Liver (tissue), 9 donors: Measurements from ENCODE around the gene ARHGAP19. TPM values are rescaled to one million over a fixed set of nuclear protein-coding genes. Genes with fewer than 3 reads are reported as not detected.

Experiments
- DNase-seq: peaks from one replicate; pipeline ENCODE4 v3.0.0-alpha.2; 2017; ENCODE audit warnings: low spot score
- H3K27ac ChIP-seq, 2 donors: one replicate each; pipeline ENCODE4 v1.7.0; 2013; ENCODE audit warnings: inconsistent platforms in 2 of 2, low read length in 2 of 2, control low read depth in 1 of 2, low read depth in 1 of 2, mild to moderate bottlenecking in 1 of 2
- H3K27me3 ChIP-seq, 4 donors: one replicate each; pipeline versions ENCODE4 v1.6.1 to v1.7.0; 2013; ENCODE audit warnings: low read length in 3 of 4, inconsistent platforms in 1 of 4, mild to moderate bottlenecking in 1 of 4, moderate library complexity in 1 of 4; ENCODE audit not compliant: control insufficient read depth in 4 of 4, insufficient read depth in 4 of 4
- H3K36me3 ChIP-seq, 4 donors: one replicate each; pipeline versions ENCODE4 v1.6.1 to v1.7.0; 2013; ENCODE audit warnings: low read length in 3 of 4, mild to moderate bottlenecking in 3 of 4, low read depth in 1 of 4, moderate library complexity in 1 of 4; ENCODE audit not compliant: control insufficient read depth in 4 of 4, insufficient read depth in 3 of 4
- H3K4me1 ChIP-seq, 4 donors: one replicate each; pipeline versions ENCODE4 v1.6.1 to v1.7.0; 2013; ENCODE audit warnings: low read length in 3 of 4, mild to moderate bottlenecking in 3 of 4, moderate library complexity in 1 of 4; ENCODE audit not compliant: control insufficient read depth in 4 of 4, insufficient read depth in 4 of 4
- H3K4me3 ChIP-seq, 3 donors: one replicate each; pipeline versions ENCODE4 v1.6.1 to v1.7.0; 2013; ENCODE audit warnings: low read length in 3 of 3, control low read depth in 1 of 3, low read depth in 1 of 3, mild to moderate bottlenecking in 1 of 3
- H3K9ac ChIP-seq, 2 donors: one replicate each; pipeline ENCODE4 v1.7.0; 2013; ENCODE audit warnings: low read length in 2 of 2, mild to moderate bottlenecking in 2 of 2, moderate library complexity in 2 of 2, control low read depth in 1 of 2, low read depth in 1 of 2
- H3K9me3 ChIP-seq, 4 donors: one replicate each; pipeline versions ENCODE4 v1.6.1 to v1.7.0; 2013; ENCODE audit warnings: low read length in 3 of 4; ENCODE audit not compliant: control insufficient read depth in 4 of 4
- FOXA1 ChIP-seq: IDR thresholded peaks from 2 replicates; pipeline ENCODE4 v1.6.1; 2016; ENCODE audit warnings: antibody characterized with exemption
- FOXA2 ChIP-seq: IDR thresholded peaks from 2 replicates; pipeline ENCODE4 v1.6.1; 2016; ENCODE audit warnings: antibody characterized with exemption
- GABPA ChIP-seq, 2 donors: IDR thresholded peaks in 1 of 2; conservative IDR thresholded peaks in 1 of 2; 2 replicates each; pipeline ENCODE4 v1.6.1; 2016; ENCODE audit warnings: antibody characterized with exemption in 2 of 2, mild to moderate bottlenecking in 1 of 2, moderate library complexity in 1 of 2
- HNF4A ChIP-seq, 2 donors: conservative IDR thresholded peaks; 2 replicates each; pipeline ENCODE4 v1.6.1; 2016; ENCODE audit warnings: antibody characterized with exemption in 2 of 2, mild to moderate bottlenecking in 2 of 2
- HNF4G ChIP-seq: IDR thresholded peaks from 2 replicates; pipeline ENCODE4 v1.6.1; 2016; ENCODE audit warnings: antibody characterized with exemption
- JUND ChIP-seq, 2 donors: IDR thresholded peaks; 2 replicates each; pipeline ENCODE4 v1.6.1; 2016; ENCODE audit warnings: antibody characterized with exemption in 2 of 2
- RAD21 ChIP-seq, 2 donors: IDR thresholded peaks; 2 replicates each; pipeline ENCODE4 v1.6.1; 2016; ENCODE audit warnings: antibody characterized with exemption in 2 of 2, mild to moderate bottlenecking in 2 of 2
- REST ChIP-seq: IDR thresholded peaks from 2 replicates; pipeline ENCODE4 v1.6.1; 2016; ENCODE audit warnings: antibody characterized with exemption, mild to moderate bottlenecking
- RXRA ChIP-seq, 2 donors: IDR thresholded peaks; 2 replicates each; pipeline ENCODE4 v1.6.1; 2017 to 2018; ENCODE audit warnings: antibody characterized with exemption in 2 of 2, mild to moderate bottlenecking in 1 of 2
- SP1 ChIP-seq: IDR thresholded peaks from 2 replicates; pipeline ENCODE4 v1.6.1; 2018; ENCODE audit warnings: antibody characterized with exemption, mild to moderate bottlenecking
- YY1 ChIP-seq: IDR thresholded peaks from 2 replicates; pipeline ENCODE4 v1.6.1; 2016; ENCODE audit warnings: antibody characterized with exemption, mild to moderate bottlenecking
- ZBTB33 ChIP-seq: IDR thresholded peaks from 2 replicates; pipeline ENCODE4 v1.6.1; 2016; ENCODE audit warnings: antibody characterized with exemption
- WGBS: extraction: QIAGEN DNeasy Blood & Tissue Kit; methylation state at CpG from one replicate; pipeline ENCODE4 v1.1.7; 2013; 5-methylcytosine and 5-hydroxymethylcytosine counted together
- polyA plus RNA-seq, 2 donors: library from polyadenylated mRNA; stranded (reverse) in 1 of 2; unstranded in 1 of 2; fragments of 200-250 nt in 1 of 2; fragments of >200 nt in 1 of 2; fragmentation: Nextera tagmentation in 1 of 2; extraction: Ambion mirVana in 1 of 2; gene quantifications; one replicate each; pipeline versions ENCODE4 v1.2.1 to v1.2.3, GENCODE V29; 2013 to 2015
- total RNA-seq, 2 donors: library from RNA; depleted of rRNA; stranded (reverse); fragments of >200 nt; gene quantifications; one replicate each; pipeline ENCODE4 v1.2.3, GENCODE V29; 2014
- TF ChIP-seq, protein P1 (sequence below): IDR thresholded peaks from 2 replicates; pipeline ENCODE4 v1.6.1; 2016; ENCODE audit warnings: antibody characterized with exemption
- TF ChIP-seq, protein P2 (sequence below): IDR thresholded peaks from 2 replicates; pipeline ENCODE4 v1.6.1; 2016; ENCODE audit warnings: antibody characterized with exemption
- TF ChIP-seq, protein P3 (sequence below): fragments of 150-350 bp; IDR thresholded peaks from 2 replicates; pipeline ENCODE4 v1.5.1; 2017; ENCODE audit warnings: improper control_type of control experiment, low read depth, low read length; ENCODE audit not compliant: missing input control
- donor health status: healthy.
- donor health status: healthy.
- donor health status: healthy.
- donor health status: healthy.
- donor health status: healthy.

Gene ARHGAP19
- total and polyA plus RNA-seq, 4 donors, result 1.6 to 23.4 (median 3.6) TPM

- H3K4me3 ChIP-seq, result no peak overlapping the region
- no peak overlapping the region for H3K27ac ChIP-seq
- WGBS, result 81% methylated on average over 2 of the region's 2 CpGs
- peaks cover 3 to 6% (median 5%) of the 10 kb centered on the region in 4 donors for H3K27me3 ChIP-seq
- H3K4me1 ChIP-seq, result peaks cover 3 to 4% (median 4%) of the 10 kb centered on the region in 4 donors
- H3K9me3 ChIP-seq, result no peaks in the 10 kb centered on the region
- no peak for DNase-seq
- no peak for TF ChIP-seq FOXA1
- no peak for TF ChIP-seq GABPA (IDR thresholded peaks at IDR 0.05 in 1 of 2, conservative IDR thresholded peaks at IDR 0.05 in 1 of 2)
- no peak for TF ChIP-seq HNF4G
- no peak for TF ChIP-seq FOXA2
- no peak for TF ChIP-seq HNF4A (conservative IDR thresholded peaks at IDR 0.05)
- TF ChIP-seq RXRA (IDR thresholded peaks at IDR 0.05), result no peak
- TF ChIP-seq RAD21 (IDR thresholded peaks at IDR 0.05), result no peak
- no peak for TF ChIP-seq SP1
- no peak for TF ChIP-seq YY1
- H3K9ac ChIP-seq, result no peak overlapping the region
- H3K36me3 ChIP-seq, result no peaks in the 10 kb centered on the region
Measured at GRCh38 chr10:97190450-97190849, 102.0 kb downstream of the ARHGAP19 start.

GRCh38 chr10:97188261-97188711 is 104.2 kb downstream of the ARHGAP19 start:
- no peaks in the 10 kb centered on the region for H3K36me3 ChIP-seq
- no peak for DNase-seq
- TF ChIP-seq HNF4G (no peak), REST (no peak), FOXA1 (no peak), RXRA (IDR thresholded peaks at IDR 0.05) (no peak), JUND (IDR thresholded peaks at IDR 0.05) (no peak), HNF4A (conservative IDR thresholded peaks at IDR 0.05) (no peak), GABPA (IDR thresholded peaks at IDR 0.05 in 1 of 2, conservative IDR thresholded peaks at IDR 0.05 in 1 of 2) (no peak), YY1 (no peak)
- TF ChIP-seq, protein P1, sequence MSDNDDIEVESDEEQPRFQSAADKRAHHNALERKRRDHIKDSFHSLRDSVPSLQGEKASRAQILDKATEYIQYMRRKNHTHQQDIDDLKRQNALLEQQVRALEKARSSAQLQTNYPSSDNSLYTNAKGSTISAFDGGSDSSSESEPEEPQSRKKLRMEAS, result no peak
- TF ChIP-seq, protein P2, sequence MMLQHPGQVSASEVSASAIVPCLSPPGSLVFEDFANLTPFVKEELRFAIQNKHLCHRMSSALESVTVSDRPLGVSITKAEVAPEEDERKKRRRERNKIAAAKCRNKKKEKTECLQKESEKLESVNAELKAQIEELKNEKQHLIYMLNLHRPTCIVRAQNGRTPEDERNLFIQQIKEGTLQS, result no peak
- no peaks in the 10 kb centered on the region for H3K9me3 ChIP-seq
- H3K9ac ChIP-seq, result no peak overlapping the region
- no peak overlapping the region for H3K4me3 ChIP-seq
- H3K27me3 ChIP-seq, result peaks cover 4 to 16% (median 5%) of the 10 kb centered on the region in 4 donors
- no peak overlapping the region for H3K27ac ChIP-seq
- 60% methylated on average over 11 of the region's 11 CpGs for WGBS
- H3K4me1 ChIP-seq, result peaks cover 5 to 8% (median 6%) of the 10 kb centered on the region in 4 donors

DNA sequence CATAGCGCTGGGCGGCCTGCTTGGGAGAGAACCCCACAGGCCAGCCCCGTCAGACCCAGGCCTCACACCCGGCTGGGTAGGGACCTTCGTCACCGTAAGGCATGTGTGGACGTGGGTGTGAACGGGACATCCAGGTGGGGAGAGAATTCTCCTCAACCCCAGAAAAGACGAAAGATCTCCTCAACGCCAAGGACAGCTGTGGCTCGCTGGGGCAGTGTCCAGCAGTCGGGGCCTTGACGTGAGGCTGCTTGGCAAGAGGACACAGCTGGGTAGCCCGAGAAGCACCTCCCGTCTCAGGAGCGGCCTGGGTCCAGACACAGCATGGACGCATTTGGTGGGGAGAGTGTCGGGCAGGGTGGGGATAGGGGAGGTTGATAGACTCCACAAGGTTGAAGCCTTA is 105.5 kb downstream of the ARHGAP19 start:
- H3K9me3 ChIP-seq, result no peaks in the 10 kb centered on the region
- WGBS, result 82% methylated on average over 18 of the region's 18 CpGs
- no peak overlapping the region for H3K27ac ChIP-seq
- H3K9ac ChIP-seq, result no peak overlapping the region
- DNase-seq, result no peak
- no peaks in the 10 kb centered on the region for H3K36me3 ChIP-seq
- no peak for TF ChIP-seq ZBTB33
- TF ChIP-seq HNF4A (conservative IDR thresholded peaks at IDR 0.05), result no peak
- TF ChIP-seq HNF4G, result no peak
- no peak for TF ChIP-seq GABPA (IDR thresholded peaks at IDR 0.05 in 1 of 2, conservative IDR thresholded peaks at IDR 0.05 in 1 of 2)
- TF ChIP-seq, protein P1, result no peak
- no peak for TF ChIP-seq REST
- TF ChIP-seq, protein P3, sequence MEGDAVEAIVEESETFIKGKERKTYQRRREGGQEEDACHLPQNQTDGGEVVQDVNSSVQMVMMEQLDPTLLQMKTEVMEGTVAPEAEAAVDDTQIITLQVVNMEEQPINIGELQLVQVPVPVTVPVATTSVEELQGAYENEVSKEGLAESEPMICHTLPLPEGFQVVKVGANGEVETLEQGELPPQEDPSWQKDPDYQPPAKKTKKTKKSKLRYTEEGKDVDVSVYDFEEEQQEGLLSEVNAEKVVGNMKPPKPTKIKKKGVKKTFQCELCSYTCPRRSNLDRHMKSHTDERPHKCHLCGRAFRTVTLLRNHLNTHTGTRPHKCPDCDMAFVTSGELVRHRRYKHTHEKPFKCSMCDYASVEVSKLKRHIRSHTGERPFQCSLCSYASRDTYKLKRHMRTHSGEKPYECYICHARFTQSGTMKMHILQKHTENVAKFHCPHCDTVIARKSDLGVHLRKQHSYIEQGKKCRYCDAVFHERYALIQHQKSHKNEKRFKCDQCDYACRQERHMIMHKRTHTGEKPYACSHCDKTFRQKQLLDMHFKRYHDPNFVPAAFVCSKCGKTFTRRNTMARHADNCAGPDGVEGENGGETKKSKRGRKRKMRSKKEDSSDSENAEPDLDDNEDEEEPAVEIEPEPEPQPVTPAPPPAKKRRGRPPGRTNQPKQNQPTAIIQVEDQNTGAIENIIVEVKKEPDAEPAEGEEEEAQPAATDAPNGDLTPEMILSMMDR, result no peak
- TF ChIP-seq RXRA (IDR thresholded peaks at IDR 0.05), result no peak
- peaks cover 5 to 8% (median 6%) of the 10 kb centered on the region in 4 donors for H3K4me1 ChIP-seq
- peaks cover 4 to 16% (median 5%) of the 10 kb centered on the region in 4 donors for H3K27me3 ChIP-seq
- no peak overlapping the region for H3K4me3 ChIP-seq
